Measurements from ENCODE around the gene BRICD5.

The BRICD5 gene

DNA sequence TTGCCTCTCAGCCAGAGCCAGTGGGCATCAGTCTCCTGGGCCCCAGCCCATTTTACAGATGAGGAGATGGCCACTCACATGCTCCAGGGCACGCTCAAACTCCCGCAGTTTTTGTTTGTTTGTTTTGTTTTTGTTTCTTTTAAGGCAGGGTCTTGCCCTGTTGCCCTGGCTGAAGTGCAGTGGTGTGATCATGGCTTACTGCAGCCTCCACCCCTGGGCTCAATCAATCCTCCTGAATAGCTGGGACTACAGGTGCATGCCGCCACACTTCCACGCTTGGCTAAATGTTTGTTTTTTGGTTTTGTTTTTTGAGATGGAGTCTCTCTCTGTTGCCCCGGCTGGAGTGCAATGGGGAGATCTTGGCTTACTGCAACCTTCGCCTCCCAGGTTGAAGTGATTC lies 16.3 kb upstream of the BRICD5 start:
- POLR2A ChIA-PET, result interaction anchor here (0.6 to 3.9 kb wide), 6 partner anchors 9 to 71 kb away, joined by 3 to 17 read pairs (median 6); partner anchors contain the start of genes DNASE1L2, ECI1, MLST8 and TRAF7

DNA sequence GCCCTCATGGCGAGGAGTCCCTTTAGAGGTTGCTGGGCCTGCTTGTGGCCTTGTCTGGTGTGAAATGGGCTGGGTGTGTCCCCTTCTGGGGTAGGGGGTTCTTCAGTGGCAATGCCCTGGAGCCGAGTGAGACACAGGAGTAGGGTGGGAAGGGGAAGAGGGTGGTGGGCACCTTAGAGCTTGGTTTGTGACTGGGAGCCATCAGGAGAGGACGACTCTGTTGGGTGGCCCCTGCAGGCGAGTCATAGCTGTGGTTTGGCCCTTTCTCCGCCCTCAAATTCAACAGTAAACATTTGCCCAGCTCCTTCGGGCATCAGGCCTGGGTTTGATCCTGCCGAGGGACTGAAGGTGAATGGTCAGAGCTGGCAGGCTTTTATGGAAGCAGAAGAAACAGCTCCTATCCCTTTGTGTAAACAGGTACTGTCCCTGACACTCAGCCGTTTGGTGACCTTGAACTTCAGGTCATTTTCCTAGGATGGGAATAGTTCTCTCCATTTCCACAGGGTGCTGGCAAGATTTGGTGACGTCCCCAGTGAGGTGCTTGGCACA lies 15.7 kb upstream of the BRICD5 start:
- TF ChIP-seq ZNF555 (tag by site-specific recombination; conservative IDR thresholded peaks at IDR 0.05), result no peak
- TF ChIP-seq, protein P1, sequence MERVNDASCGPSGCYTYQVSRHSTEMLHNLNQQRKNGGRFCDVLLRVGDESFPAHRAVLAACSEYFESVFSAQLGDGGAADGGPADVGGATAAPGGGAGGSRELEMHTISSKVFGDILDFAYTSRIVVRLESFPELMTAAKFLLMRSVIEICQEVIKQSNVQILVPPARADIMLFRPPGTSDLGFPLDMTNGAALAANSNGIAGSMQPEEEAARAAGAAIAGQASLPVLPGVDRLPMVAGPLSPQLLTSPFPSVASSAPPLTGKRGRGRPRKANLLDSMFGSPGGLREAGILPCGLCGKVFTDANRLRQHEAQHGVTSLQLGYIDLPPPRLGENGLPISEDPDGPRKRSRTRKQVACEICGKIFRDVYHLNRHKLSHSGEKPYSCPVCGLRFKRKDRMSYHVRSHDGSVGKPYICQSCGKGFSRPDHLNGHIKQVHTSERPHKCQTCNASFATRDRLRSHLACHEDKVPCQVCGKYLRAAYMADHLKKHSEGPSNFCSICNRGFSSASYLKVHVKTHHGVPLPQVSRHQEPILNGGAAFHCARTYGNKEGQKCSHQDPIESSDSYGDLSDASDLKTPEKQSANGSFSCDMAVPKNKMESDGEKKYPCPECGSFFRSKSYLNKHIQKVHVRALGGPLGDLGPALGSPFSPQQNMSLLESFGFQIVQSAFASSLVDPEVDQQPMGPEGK (tag by site-specific recombination; IDR thresholded peaks at IDR 0.05), result 0 out of 2 replicates have a peak, but pooled peaks have one; percentile 24
- TF ChIP-seq, protein P2, sequence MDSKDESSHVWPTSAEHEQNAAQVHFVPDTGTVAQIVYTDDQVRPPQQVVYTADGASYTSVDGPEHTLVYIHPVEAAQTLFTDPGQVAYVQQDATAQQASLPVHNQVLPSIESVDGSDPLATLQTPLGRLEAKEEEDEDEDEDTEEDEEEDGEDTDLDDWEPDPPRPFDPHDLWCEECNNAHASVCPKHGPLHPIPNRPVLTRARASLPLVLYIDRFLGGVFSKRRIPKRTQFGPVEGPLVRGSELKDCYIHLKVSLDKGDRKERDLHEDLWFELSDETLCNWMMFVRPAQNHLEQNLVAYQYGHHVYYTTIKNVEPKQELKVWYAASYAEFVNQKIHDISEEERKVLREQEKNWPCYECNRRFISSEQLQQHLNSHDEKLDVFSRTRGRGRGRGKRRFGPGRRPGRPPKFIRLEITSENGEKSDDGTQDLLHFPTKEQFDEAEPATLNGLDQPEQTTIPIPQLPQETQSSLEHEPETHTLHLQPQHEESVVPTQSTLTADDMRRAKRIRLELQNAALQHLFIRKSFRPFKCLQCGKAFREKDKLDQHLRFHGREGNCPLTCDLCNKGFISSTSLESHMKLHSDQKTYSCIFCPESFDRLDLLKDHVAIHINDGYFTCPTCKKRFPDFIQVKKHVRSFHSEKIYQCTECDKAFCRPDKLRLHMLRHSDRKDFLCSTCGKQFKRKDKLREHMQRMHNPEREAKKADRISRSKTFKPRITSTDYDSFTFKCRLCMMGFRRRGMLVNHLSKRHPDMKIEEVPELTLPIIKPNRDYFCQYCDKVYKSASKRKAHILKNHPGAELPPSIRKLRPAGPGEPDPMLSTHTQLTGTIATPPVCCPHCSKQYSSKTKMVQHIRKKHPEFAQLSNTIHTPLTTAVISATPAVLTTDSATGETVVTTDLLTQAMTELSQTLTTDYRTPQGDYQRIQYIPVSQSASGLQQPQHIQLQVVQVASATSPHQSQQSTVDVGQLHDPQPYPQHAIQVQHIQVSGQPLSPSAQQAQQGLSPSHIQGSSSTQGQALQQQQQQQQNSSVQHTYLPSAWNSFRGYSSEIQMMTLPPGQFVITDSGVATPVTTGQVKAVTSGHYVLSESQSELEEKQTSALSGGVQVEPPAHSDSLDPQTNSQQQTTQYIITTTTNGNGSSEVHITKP (tag by site-specific recombination; IDR thresholded peaks at IDR 0.05), result peak; percentile 63
- TF ChIP-seq YY1 (tag by site-specific recombination; IDR thresholded peaks at IDR 0.05), result no peak
- TF ChIP-seq, protein P3, sequence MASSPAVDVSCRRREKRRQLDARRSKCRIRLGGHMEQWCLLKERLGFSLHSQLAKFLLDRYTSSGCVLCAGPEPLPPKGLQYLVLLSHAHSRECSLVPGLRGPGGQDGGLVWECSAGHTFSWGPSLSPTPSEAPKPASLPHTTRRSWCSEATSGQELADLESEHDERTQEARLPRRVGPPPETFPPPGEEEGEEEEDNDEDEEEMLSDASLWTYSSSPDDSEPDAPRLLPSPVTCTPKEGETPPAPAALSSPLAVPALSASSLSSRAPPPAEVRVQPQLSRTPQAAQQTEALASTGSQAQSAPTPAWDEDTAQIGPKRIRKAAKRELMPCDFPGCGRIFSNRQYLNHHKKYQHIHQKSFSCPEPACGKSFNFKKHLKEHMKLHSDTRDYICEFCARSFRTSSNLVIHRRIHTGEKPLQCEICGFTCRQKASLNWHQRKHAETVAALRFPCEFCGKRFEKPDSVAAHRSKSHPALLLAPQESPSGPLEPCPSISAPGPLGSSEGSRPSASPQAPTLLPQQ (tag by site-specific recombination; IDR thresholded peaks at IDR 0.05), result no peak
- TF ChIP-seq ZNF311 (tag by site-specific recombination; IDR thresholded peaks at IDR 0.05; ENCODE audit: borderline replicate concordance), result no peak
- TF ChIP-seq, protein P4, sequence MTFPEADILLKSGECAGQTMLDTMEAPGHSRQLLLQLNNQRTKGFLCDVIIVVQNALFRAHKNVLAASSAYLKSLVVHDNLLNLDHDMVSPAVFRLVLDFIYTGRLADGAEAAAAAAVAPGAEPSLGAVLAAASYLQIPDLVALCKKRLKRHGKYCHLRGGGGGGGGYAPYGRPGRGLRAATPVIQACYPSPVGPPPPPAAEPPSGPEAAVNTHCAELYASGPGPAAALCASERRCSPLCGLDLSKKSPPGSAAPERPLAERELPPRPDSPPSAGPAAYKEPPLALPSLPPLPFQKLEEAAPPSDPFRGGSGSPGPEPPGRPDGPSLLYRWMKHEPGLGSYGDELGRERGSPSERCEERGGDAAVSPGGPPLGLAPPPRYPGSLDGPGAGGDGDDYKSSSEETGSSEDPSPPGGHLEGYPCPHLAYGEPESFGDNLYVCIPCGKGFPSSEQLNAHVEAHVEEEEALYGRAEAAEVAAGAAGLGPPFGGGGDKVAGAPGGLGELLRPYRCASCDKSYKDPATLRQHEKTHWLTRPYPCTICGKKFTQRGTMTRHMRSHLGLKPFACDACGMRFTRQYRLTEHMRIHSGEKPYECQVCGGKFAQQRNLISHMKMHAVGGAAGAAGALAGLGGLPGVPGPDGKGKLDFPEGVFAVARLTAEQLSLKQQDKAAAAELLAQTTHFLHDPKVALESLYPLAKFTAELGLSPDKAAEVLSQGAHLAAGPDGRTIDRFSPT (tag by site-specific recombination; IDR thresholded peaks at IDR 0.05), result peak; percentile 53; the same call in 1 of the 2 replicates
- TF ChIP-seq KLF1 (tag by site-specific recombination; IDR thresholded peaks at IDR 0.05), result peak; percentile 50; the same call in 1 of the 2 replicates
- Histone ChIP-seq H3K4me1 (ENCODE audit: control insufficient read depth, insufficient read depth, low read length) (0 out of 2 replicates have a peak, but pooled peaks cover 2% of the 10 kb centered on the region), H3K9me3 (ENCODE audit: control insufficient read depth, insufficient read depth, low read depth, low read length) (no peaks in the 10 kb centered on the region), H3K27ac (ENCODE audit: extremely low read depth, low read depth, low read length) (peak overlapping the region; percentile 22; the same call in 1 of the 2 replicates), H3K4me3 (ENCODE audit: low read depth, low read length) (no peak overlapping the region), H3K36me3 (ENCODE audit: control insufficient read depth in 2 of 2, insufficient read depth in 1 of 2, low read length in 2 of 2) (peaks cover 0 to 48% of the 10 kb centered on the region in 2 experiments; a peak in 2 of 3 replicates)
- ChIA-PET CTCF (interaction anchor here (0.6 to 0.7 kb wide), 3 partner anchors 29 to 128 kb away, joined by 3 to 5 read pairs (median 4); no protein-coding TSS in a partner anchor), POLR2A (interaction anchor here (0.9 to 3.9 kb wide), 7 partner anchors 10 to 71 kb away, joined by 3 to 17 read pairs (median 5); partner anchors contain the start of genes DNASE1L2, ECI1, MLST8 and PGP)

More for the DNA sequence above, 16.3 kb upstream of the BRICD5 start:
- Histone ChIP-seq H3K9me3 (ENCODE audit: control insufficient read depth, insufficient read depth, low read depth, low read length) (no peaks in the 10 kb centered on the region), H3K36me3 (ENCODE audit: control insufficient read depth in 2 of 2, insufficient read depth in 1 of 2, low read length in 2 of 2) (peaks cover 0 to 54% of the 10 kb centered on the region in 2 experiments; a peak in 2 of 3 replicates), H3K4me3 (ENCODE audit: low read depth, low read length) (no peak overlapping the region), H3K4me1 (ENCODE audit: control insufficient read depth, insufficient read depth, low read length) (0 out of 2 replicates have a peak, but pooled peaks cover 2% of the 10 kb centered on the region), H3K27ac (ENCODE audit: extremely low read depth, low read depth, low read length) (no peak overlapping the region)
- CTCF ChIA-PET, result no interaction called here
- TF ChIP-seq ZNF121 (tag by site-specific recombination; IDR thresholded peaks at IDR 0.05) (peak; percentile 94), ZNF335 (tag by site-specific recombination; conservative IDR thresholded peaks at IDR 0.05) (no peak), ZNF530 (tag by site-specific recombination; IDR thresholded peaks at IDR 0.05; ENCODE audit: low read depth) (no peak), ZNF514 (tag by site-specific recombination; IDR thresholded peaks at IDR 0.05) (no peak)
